ENCODE measurements around the gene DDX46. TPM values are rescaled to one million over a fixed set of nuclear protein-coding genes. Genes with fewer than 3 reads are reported as not detected.
A peak's percentile ranks its signal among the peaks of the same experiment; 100 is the strongest.

The DDX46 gene
- total and polyA plus RNA-seq, 9 donors, result 30.0 to 61.8 (median 52.0) TPM

GRCh38 chr5:134857401-134857800 lies 98.8 kb downstream of the DDX46 start:
- Histone ChIP-seq H3K27ac (ENCODE audit: low read length) (no peak overlapping the region), H3K27me3 (ENCODE audit: control insufficient read depth, insufficient read depth, low read length) (no peaks in the 10 kb centered on the region), H3K9me3 (replicated peaks; ENCODE audit: control insufficient read depth, low read depth, low read length) (no peaks in the 10 kb centered on the region), H3K4me1 (ENCODE audit: control insufficient read depth, insufficient read depth, low read length) (no peaks in the 10 kb centered on the region), H3K36me3 (ENCODE audit: control insufficient read depth, insufficient read depth, low read length) (peaks cover 29% of the 10 kb centered on the region), H3K4me3 (ENCODE audit: low read length) (no peak overlapping the region)
- no CpG with 5 or more reads among the region's 3 CpGs for WGBS (ENCODE audit: insufficient coverage)
- no peak for DNase-seq

DNA sequence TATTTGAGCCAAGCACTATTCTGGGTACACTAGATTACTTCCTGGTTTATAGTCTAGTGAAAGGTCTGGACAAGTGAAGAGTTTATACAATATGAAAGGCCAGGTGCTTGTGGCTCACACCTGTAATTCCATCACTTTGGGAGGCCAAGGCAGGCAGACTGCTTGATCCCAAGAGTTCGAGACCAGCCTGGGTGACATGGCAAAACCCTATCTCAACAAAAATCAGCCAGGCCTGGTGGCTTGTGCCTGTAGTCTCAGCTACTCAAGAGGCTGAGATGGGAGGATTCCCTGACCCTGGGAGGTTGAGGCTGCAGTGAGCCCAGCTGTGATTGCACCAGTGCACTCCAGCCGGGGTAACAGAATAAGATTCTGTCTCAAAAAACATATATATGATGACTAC lies 106.1 kb downstream of the DDX46 start:
- H3K9me3 ChIP-seq (replicated peaks; ENCODE audit: control insufficient read depth, low read depth, low read length), result no peaks in the 10 kb centered on the region
- no CpG with 5 or more reads among the region's 2 CpGs for WGBS (ENCODE audit: insufficient coverage)
- H3K27ac ChIP-seq (ENCODE audit: low read length), result no peak overlapping the region
- no peak for DNase-seq
- H3K4me1 ChIP-seq (ENCODE audit: control insufficient read depth, insufficient read depth, low read length), result no peaks in the 10 kb centered on the region
- peaks cover 10% of the 10 kb centered on the region for H3K36me3 ChIP-seq (ENCODE audit: control insufficient read depth, insufficient read depth, low read length)
- no peak overlapping the region for H3K4me3 ChIP-seq (ENCODE audit: low read length)
- H3K27me3 ChIP-seq (ENCODE audit: control insufficient read depth, insufficient read depth, low read length), result no peaks in the 10 kb centered on the region

DNA sequence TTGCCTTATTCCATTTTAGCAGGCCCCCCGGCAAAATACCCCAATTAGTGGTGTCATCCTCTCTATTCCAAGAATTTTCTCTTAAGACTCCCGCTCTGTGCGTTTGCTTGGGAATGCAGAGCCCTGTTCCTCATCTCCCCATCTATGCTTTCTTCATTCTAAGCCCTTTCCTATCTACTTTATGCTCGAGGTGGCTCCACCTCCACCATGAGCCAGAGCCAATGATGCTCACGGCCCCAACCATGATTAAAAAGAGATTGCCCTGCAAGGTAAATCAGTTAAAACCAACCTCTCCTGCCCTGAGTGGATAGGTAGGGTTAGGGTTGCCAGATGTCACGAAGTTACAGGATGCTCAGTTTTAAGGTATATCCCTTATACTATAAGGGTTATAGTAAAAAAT lies 114.9 kb downstream of the DDX46 start:
- DNase-seq, result no peak
- Histone ChIP-seq H3K4me1 (ENCODE audit: control insufficient read depth, insufficient read depth, low read length) (peaks cover 13% of the 10 kb centered on the region), H3K36me3 (ENCODE audit: control insufficient read depth, insufficient read depth, low read length) (peaks cover 7% of the 10 kb centered on the region), H3K9me3 (replicated peaks; ENCODE audit: control insufficient read depth, low read depth, low read length) (no peaks in the 10 kb centered on the region), H3K4me3 (ENCODE audit: low read length) (no peak overlapping the region), H3K27me3 (ENCODE audit: control insufficient read depth, insufficient read depth, low read length) (no peaks in the 10 kb centered on the region), H3K27ac (ENCODE audit: low read length) (peak overlapping the region; percentile 98)
- 93% methylated on average over 3 of the region's 6 CpGs for WGBS (ENCODE audit: insufficient coverage)

DNA sequence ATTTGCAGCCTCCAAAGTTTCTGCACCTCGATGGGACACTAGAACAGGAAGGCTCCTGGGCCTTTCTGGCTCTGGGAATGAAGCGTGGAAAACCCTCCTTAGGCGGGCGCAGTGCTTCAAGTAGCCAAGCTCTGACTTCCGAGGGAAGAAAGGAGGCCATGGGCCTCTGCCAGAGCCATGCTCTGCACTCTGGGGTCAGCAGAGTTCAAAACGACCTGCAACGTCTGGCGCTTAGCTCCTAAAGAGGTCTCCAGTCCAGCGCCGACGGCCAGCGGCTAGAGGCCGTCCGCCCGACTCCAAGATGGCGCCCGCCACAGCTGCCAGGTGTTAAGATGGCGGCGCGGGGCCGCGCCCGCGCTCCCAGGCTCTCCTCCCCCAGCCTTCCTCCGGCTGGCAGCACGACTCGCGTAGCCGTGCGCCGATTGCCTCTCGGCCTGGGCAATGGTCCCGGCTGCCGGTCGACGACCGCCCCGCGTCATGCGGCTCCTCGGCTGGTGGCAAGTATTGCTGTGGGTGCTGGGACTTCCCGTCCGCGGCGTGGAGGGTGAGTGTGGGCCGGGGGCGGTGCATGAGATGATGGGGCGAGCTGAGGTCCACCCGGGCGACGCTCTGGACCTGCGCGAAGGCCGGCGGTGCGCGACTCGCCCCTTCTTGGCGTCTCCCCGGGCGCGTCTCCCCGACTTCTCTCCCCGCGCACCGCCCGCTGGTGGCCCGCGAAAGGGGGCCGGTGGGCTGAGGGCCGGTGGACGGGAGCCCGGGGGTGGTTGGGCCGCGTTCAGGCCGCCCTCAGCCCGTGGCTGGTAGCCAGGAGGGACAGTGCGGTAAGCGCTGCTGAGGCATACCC lies 115.6 kb downstream of the DDX46 start, which contains the start of gene TXNDC15:
Gene TXNDC15, plus strand, starts transcription at position 385 of the 844 bp plus-strand sequence. Its CDS starts 57 bp downstream, at position 442.
- DNase-seq, result peak; percentile 95
- peaks cover 13% of the 10 kb centered on the region for H3K4me1 ChIP-seq (ENCODE audit: control insufficient read depth, insufficient read depth, low read length)
- H3K9me3 ChIP-seq (replicated peaks; ENCODE audit: control insufficient read depth, low read depth, low read length), result no peaks in the 10 kb centered on the region
- WGBS (ENCODE audit: insufficient coverage), result 3% methylated on average over 69 of the region's 79 CpGs
- H3K27me3 ChIP-seq (ENCODE audit: control insufficient read depth, insufficient read depth, low read length), result no peaks in the 10 kb centered on the region
- peak within 1 kb of the TSS; percentile 93 for H3K4me3 ChIP-seq (ENCODE audit: low read length)
- H3K27ac ChIP-seq (ENCODE audit: low read length), result peak within 1 kb of the TSS; percentile 98
- peaks cover 7% of the 10 kb centered on the region for H3K36me3 ChIP-seq (ENCODE audit: control insufficient read depth, insufficient read depth, low read length)

DNA sequence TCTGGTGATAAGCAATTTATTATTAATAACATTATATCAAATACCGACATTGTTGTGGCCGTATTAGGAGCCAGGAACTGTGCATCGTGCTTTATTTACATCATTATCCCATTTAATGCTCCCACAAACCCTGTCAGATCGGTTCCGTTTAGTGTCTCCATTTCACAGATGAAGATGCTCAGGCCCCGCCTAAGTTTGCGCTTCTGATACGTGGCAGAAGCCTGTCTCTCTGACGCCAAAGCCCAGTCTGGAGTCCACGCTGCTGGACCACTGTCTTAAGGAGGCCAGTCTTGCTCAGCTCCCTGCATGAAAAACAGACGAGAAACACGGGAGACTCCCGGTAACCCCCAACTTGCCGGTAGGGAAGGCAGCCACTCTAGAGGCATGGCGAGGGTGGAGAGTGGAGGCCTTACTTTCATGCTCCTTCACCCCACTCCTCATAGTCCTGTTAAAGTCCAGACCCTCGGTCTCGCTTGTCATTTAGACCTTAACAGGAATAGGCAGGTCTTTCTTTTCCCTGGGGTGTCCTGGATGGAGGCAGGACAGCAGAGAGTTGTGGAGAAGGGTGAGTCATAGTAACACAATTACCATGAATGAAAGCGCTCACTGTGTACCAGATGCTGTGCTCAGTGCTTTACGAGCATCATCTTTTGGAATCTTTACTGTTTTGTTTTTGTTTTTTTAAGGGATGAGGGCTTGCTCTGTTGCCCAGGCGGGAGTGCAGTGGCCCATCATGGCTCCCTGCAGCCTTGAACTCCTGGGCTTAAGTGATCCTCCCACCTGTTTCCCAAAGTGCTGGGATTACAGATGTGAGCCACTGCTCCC lies 116.5 kb downstream of the DDX46 start:
- Histone ChIP-seq H3K36me3 (ENCODE audit: control insufficient read depth, insufficient read depth, low read length) (peaks cover 7% of the 10 kb centered on the region), H3K27ac (ENCODE audit: low read length) (peak overlapping the region; percentile 98), H3K4me3 (ENCODE audit: low read length) (peak overlapping the region; percentile 93), H3K27me3 (ENCODE audit: control insufficient read depth, insufficient read depth, low read length) (no peaks in the 10 kb centered on the region), H3K4me1 (ENCODE audit: control insufficient read depth, insufficient read depth, low read length) (peaks cover 13% of the 10 kb centered on the region), H3K9me3 (replicated peaks; ENCODE audit: control insufficient read depth, low read depth, low read length) (no peaks in the 10 kb centered on the region)
- 4% methylated on average over 10 of the region's 20 CpGs for WGBS (ENCODE audit: insufficient coverage)
- peak; percentile 98 for DNase-seq

GRCh38 chr5:134877159-134877558 lies 118.6 kb downstream of the DDX46 start:
- Histone ChIP-seq H3K4me3 (ENCODE audit: low read length) (no peak overlapping the region), H3K36me3 (ENCODE audit: control insufficient read depth, insufficient read depth, low read length) (peaks cover 7% of the 10 kb centered on the region), H3K9me3 (replicated peaks; ENCODE audit: control insufficient read depth, low read depth, low read length) (no peaks in the 10 kb centered on the region), H3K4me1 (ENCODE audit: control insufficient read depth, insufficient read depth, low read length) (peaks cover 13% of the 10 kb centered on the region), H3K27me3 (ENCODE audit: control insufficient read depth, insufficient read depth, low read length) (no peaks in the 10 kb centered on the region), H3K27ac (ENCODE audit: low read length) (no peak overlapping the region)
- DNase-seq, result no peak

DNA sequence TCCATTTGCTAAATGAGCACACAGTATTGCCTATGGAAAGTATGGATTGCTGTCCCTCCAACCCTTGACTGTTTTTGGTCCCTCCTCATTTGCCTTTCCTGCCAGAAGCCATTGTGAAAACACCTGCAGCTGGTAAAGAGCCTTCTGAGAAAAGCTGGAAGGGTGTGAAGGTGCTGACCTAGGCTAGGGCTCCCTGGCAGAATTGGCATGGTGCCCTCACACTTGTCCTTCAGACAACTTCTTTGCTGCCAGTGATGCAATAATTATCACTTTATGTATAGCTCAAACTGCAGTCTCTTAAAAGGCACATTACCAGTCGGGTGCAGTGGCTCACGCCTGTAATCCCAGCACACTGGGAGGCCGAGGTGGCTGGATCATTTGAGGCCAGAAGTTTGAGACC lies 119.8 kb downstream of the DDX46 start:
- H3K9me3 ChIP-seq (replicated peaks; ENCODE audit: control insufficient read depth, low read depth, low read length), result no peaks in the 10 kb centered on the region
- H3K4me1 ChIP-seq (ENCODE audit: control insufficient read depth, insufficient read depth, low read length), result peaks cover 13% of the 10 kb centered on the region
- 90% methylated on average over 3 of the region's 3 CpGs for WGBS (ENCODE audit: insufficient coverage)
- no peaks in the 10 kb centered on the region for H3K27me3 ChIP-seq (ENCODE audit: control insufficient read depth, insufficient read depth, low read length)
- DNase-seq, result no peak
- H3K27ac ChIP-seq (ENCODE audit: low read length), result no peak overlapping the region
- H3K4me3 ChIP-seq (ENCODE audit: low read length), result no peak overlapping the region
- H3K36me3 ChIP-seq (ENCODE audit: control insufficient read depth, insufficient read depth, low read length), result peaks cover 7% of the 10 kb centered on the region

DNA sequence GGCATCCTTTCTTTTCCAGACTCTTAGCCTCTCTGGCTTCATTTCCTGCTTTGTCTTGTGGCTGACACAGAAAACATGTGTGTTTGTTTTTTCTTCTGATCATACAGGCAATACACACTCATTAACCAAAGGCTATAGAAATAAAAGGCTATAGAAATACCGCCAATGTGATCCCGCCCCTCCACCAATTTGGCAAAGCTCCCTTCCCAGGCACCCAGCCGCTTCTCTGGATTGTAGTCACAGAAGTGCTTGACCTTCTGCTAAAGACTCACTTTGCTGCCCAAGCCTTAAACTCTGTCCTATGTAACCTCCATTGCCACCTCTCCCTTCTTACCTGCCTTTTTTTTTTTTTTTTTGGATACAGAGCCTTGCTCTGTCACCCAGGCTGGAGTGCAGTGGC lies 120.9 kb downstream of the DDX46 start:
- DNase-seq, result no peak
- Histone ChIP-seq H3K4me1 (ENCODE audit: control insufficient read depth, insufficient read depth, low read length) (peaks cover 6% of the 10 kb centered on the region), H3K36me3 (ENCODE audit: control insufficient read depth, insufficient read depth, low read length) (peaks cover 7% of the 10 kb centered on the region), H3K4me3 (ENCODE audit: low read length) (no peak overlapping the region), H3K9me3 (replicated peaks; ENCODE audit: control insufficient read depth, low read depth, low read length) (no peaks in the 10 kb centered on the region), H3K27ac (ENCODE audit: low read length) (no peak overlapping the region), H3K27me3 (ENCODE audit: control insufficient read depth, insufficient read depth, low read length) (no peaks in the 10 kb centered on the region)
- 90% methylated on average over 3 of the region's 3 CpGs for WGBS (ENCODE audit: insufficient coverage)

Measured in muscle of leg (tissue), 11 donors.